ENCODE measurements around the gene ENTREP3.

DNA sequence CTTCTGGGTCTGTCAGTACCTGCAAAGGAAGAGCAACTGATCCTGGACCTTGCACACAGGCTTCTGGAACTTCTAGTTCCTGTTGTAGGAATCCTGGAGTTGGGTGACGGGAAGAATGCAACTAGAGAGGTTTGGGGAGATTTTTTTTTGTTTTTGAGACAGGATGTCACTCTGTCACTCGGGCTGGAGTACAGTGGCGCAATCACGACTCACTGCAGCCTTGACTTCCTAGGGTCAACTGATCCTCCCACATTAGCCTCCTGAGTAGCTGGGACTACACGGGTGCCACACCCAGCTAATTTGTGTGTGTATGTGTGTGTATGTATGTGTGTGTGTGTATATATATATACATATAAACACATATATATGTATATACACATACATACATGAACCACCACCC, 18.8 kb downstream of the ENTREP3 start:
- TF ChIP-seq POLR2A (IDR thresholded peaks at IDR 0.05), result no peak
- TF ChIP-seq, protein P1, sequence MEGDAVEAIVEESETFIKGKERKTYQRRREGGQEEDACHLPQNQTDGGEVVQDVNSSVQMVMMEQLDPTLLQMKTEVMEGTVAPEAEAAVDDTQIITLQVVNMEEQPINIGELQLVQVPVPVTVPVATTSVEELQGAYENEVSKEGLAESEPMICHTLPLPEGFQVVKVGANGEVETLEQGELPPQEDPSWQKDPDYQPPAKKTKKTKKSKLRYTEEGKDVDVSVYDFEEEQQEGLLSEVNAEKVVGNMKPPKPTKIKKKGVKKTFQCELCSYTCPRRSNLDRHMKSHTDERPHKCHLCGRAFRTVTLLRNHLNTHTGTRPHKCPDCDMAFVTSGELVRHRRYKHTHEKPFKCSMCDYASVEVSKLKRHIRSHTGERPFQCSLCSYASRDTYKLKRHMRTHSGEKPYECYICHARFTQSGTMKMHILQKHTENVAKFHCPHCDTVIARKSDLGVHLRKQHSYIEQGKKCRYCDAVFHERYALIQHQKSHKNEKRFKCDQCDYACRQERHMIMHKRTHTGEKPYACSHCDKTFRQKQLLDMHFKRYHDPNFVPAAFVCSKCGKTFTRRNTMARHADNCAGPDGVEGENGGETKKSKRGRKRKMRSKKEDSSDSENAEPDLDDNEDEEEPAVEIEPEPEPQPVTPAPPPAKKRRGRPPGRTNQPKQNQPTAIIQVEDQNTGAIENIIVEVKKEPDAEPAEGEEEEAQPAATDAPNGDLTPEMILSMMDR (IDR thresholded peaks at IDR 0.05), result no peak
